PC-3 (cell line): ENCODE results near the gene NAV2. TPM values are rescaled to one million over a fixed set of nuclear protein-coding genes. Genes with fewer than 3 reads are reported as not detected.

Experiments
- ATAC-seq: fragments of 200-7000 bp; cut with Tn5 transposase; 2 replicates; pipeline ENCODE4 v1.9.1; 2020; ENCODE audit warnings: mild to moderate bottlenecking, moderate library complexity
- BruUV-seq: library from RNA; stranded (reverse); fragments of 400-500 nt; replicated peaks from 2 replicates; lab custom pipeline; 2021; lab: Mats Ljungman, UMichigan
- CTCF ChIA-PET: fragments of 300-600 bp; sonication (Branson Sonifier 250); formaldehyde crosslinking; loops from one replicate; lab custom pipeline; 2022; ENCODE audit warnings: antibody characterized with exemption; lab: Charles Lee
- POLR2A ChIA-PET: fragments of 300-600 bp; sonication (Branson Sonifier 250); formaldehyde crosslinking; loops from one replicate; lab custom pipeline; 2022; ENCODE audit warnings: antibody characterized with exemption; ENCODE audit not compliant: unreplicated experiment; lab: Charles Lee
- DNase-seq: peaks from one replicate; pipeline ENCODE4 v3.0.0-alpha.2; 2015
- H2AFZ ChIP-seq: fragments of 300-600 bp; sonication (generic); 2 replicates; pipeline ENCODE4 v1.6.0; 2016; ENCODE audit warnings: antibody characterized with exemption, low read length
- H3F3A ChIP-seq: fragments of 300-600 bp; sonication (generic); one replicate; pipeline ENCODE4 v1.6.0; 2017; ENCODE audit warnings: antibody characterized with exemption, low read length, control low read depth, mild to moderate bottlenecking; ENCODE audit not compliant: unreplicated experiment
- H3K27ac ChIP-seq: fragments of 300-600 bp; sonication (generic); 2 replicates; pipeline ENCODE4 v1.5.1; 2016; ENCODE audit warnings: mild to moderate bottlenecking, low read length
- H3K27me3 ChIP-seq: fragments of 300-600 bp; sonication (generic); 2 replicates; pipeline ENCODE4 v1.6.1; 2016; ENCODE audit warnings: low read length, mixed read lengths
- H3K36me3 ChIP-seq: fragments of 300-600 bp; sonication (generic); 2 replicates; pipeline ENCODE4 v1.6.1; 2016; ENCODE audit warnings: low read depth, mixed run types, low read length, mixed read lengths
- H3K4me1 ChIP-seq: fragments of 300-600 bp; sonication (generic); 2 replicates; pipeline ENCODE4 v1.5.1; 2016; ENCODE audit warnings: low read length; ENCODE audit not compliant: insufficient read depth
- H3K4me2 ChIP-seq: fragments of 300-600 bp; sonication (generic); 2 replicates; pipeline ENCODE4 v1.6.0; 2016; ENCODE audit warnings: low read length
- H3K4me3 ChIP-seq: fragments of 300-600 bp; sonication (generic); 2 replicates; pipeline ENCODE4 v1.5.1; 2016; ENCODE audit warnings: mild to moderate bottlenecking, low read length, mixed read lengths
- H3K79me2 ChIP-seq: fragments of 300-600 bp; sonication (generic); 2 replicates; pipeline ENCODE4 v1.6.1; 2017; ENCODE audit warnings: low read length, mixed read lengths
- H3K9ac ChIP-seq: fragments of 300-600 bp; sonication (generic); 2 replicates; pipeline ENCODE4 v1.6.0; 2016; ENCODE audit warnings: mild to moderate bottlenecking, low read length
- H3K9me2 ChIP-seq: fragments of 300-600 bp; sonication (generic); replicated peaks from 2 replicates; pipeline ENCODE4 v1.6.1; 2016; ENCODE audit warnings: mixed run types, low read length, mixed read lengths
- H3K9me3 ChIP-seq: fragments of 300-600 bp; sonication (generic); 2 replicates; pipeline ENCODE4 v1.6.1; 2016; ENCODE audit warnings: low read length, mixed read lengths
- H4K20me1 ChIP-seq: fragments of 300-600 bp; sonication (generic); 2 replicates; pipeline ENCODE4 v1.6.1; 2016; ENCODE audit warnings: low read length, mixed read lengths
- EZH2 ChIP-seq: fragments of 300-600 bp; sonication (generic); IDR thresholded peaks from one replicate; pipeline ENCODE4 v1.6.1; 2017; ENCODE audit warnings: antibody characterized with exemption, mild to moderate bottlenecking, low read length; ENCODE audit not compliant: unreplicated experiment
- EZH2phosphoT487 ChIP-seq: fragments of 300-600 bp; sonication (generic); IDR thresholded peaks from 2 replicates; pipeline ENCODE4 v1.6.1; 2018; ENCODE audit warnings: mild to moderate bottlenecking, antibody characterized with exemption, low read length, borderline replicate concordance
- intact Hi-C: fragments of 100-400 bp; cut with micrococcal nuclease; formaldehyde crosslinking; loops from 2 replicates; pipeline ENCODE4 v1.9.0; 2023
- total RNA-seq: library from RNA; depleted of rRNA; stranded (reverse); fragments of >200 nt; gene quantifications from 2 replicates; pipeline ENCODE4 v1.2.3, GENCODE V29; 2014
- TF ChIP-seq, protein P1 (sequence below): fragments of 300-600 bp; sonication (generic); conservative IDR thresholded peaks from 2 replicates; pipeline ENCODE4 v1.5.1; 2017; ENCODE audit warnings: antibody characterized with exemption, low read depth, mild to moderate bottlenecking, low read length

NAV2 gene
- total RNA-seq, 1 experiment from 2014 or later = 10.4 TPM

DNA sequence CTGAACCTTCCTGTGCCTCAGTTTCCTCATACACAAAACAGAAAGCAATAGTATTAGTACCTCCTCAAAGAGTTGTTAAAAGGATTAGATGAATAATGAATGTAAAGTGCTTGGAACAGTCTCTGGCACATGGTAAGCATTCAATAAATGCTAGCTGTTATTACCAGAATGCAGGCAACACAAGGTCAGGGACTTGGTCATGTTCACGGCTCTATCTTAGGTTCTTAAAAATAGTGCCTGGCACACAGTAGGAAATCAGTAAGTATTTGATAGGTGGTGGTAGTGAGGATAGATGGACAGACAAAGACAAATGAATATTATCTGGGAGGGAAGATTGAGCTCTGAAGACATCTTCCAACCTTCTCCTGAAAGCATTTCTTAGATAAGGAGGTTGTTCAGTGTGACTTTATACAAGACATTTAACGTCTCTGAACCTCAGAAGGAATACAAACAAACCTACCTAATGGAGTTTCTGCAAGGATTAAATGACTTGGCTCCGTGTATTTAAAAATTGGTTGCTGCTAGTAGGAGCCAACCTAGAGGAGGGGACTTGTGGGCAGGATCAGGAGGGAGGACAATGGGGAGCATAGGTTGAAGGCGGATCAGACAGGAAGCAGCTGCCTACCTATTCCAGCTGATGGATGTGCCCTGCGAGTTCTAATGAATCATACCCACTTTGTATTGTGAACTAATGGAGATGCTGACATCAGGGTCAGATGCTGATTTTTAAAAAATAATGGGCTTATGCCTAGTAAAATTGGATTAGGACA lies 353.6 kb downstream of the NAV2 start:
- Histone ChIP-seq H3K9me2 (no peaks in the 10 kb centered on the region), H4K20me1 (no peaks in the 10 kb centered on the region), H3K4me3 (no peak overlapping the region), H3K79me2 (no peaks in the 10 kb centered on the region), H3K4me2 (no peak overlapping the region), H3K9me3 (no peaks in the 10 kb centered on the region), H3K9ac (no peak overlapping the region), H3K27me3 (no peaks in the 10 kb centered on the region), H3K27ac (no peak overlapping the region), H3K4me1 (peaks cover 4% of the 10 kb centered on the region; the same call in 1 of the 2 replicates), H3K36me3 (peaks cover 5% of the 10 kb centered on the region; the same call in 1 of the 2 replicates), H3F3A (no peaks in the 10 kb centered on the region), H2AFZ (no peak overlapping the region)
- no TSS peak for BruUV-seq
- TF ChIP-seq, protein P1, sequence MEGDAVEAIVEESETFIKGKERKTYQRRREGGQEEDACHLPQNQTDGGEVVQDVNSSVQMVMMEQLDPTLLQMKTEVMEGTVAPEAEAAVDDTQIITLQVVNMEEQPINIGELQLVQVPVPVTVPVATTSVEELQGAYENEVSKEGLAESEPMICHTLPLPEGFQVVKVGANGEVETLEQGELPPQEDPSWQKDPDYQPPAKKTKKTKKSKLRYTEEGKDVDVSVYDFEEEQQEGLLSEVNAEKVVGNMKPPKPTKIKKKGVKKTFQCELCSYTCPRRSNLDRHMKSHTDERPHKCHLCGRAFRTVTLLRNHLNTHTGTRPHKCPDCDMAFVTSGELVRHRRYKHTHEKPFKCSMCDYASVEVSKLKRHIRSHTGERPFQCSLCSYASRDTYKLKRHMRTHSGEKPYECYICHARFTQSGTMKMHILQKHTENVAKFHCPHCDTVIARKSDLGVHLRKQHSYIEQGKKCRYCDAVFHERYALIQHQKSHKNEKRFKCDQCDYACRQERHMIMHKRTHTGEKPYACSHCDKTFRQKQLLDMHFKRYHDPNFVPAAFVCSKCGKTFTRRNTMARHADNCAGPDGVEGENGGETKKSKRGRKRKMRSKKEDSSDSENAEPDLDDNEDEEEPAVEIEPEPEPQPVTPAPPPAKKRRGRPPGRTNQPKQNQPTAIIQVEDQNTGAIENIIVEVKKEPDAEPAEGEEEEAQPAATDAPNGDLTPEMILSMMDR = no peak
- TF ChIP-seq EZH2phosphoT487 (no peak), EZH2 (no peak)
- DNase-seq (no peak), ATAC-seq (no peak)
- ChIA-PET CTCF (interaction anchor here (0.7 kb wide), 1 partner anchor 630 kb away, joined by 3 read pairs; no protein-coding TSS in a partner anchor), POLR2A (no interaction called here)
- intact Hi-C loops = no loop called here

- no peak for ATAC-seq
- Histone ChIP-seq H3K79me2 (no peaks in the 10 kb centered on the region), H3K9me3 (no peaks in the 10 kb centered on the region), H3K4me3 (no peak overlapping the region), H2AFZ (no peak overlapping the region), H3F3A (no peaks in the 10 kb centered on the region), H4K20me1 (no peaks in the 10 kb centered on the region), H3K36me3 (peaks cover 5% of the 10 kb centered on the region), H3K4me1 (peaks cover 4% of the 10 kb centered on the region; the same call in 1 of the 2 replicates), H3K9me2 (no peaks in the 10 kb centered on the region), H3K27me3 (no peaks in the 10 kb centered on the region), H3K27ac (no peak overlapping the region), H3K4me2 (no peak overlapping the region), H3K9ac (no peak overlapping the region)
- intact Hi-C loops = no loop called here
- TF ChIP-seq EZH2 = no peak
- POLR2A ChIA-PET = no interaction called here
- CTCF ChIA-PET = no interaction called here
- no TSS peak for BruUV-seq
- DNase-seq = no peak
Measured at GRCh38 chr11:20066783-20067156, 354.1 kb downstream of the NAV2 start.

- Histone ChIP-seq H3K9ac (no peak overlapping the region), H3F3A (no peaks in the 10 kb centered on the region), H3K4me3 (no peak overlapping the region), H3K36me3 (peaks cover 5% of the 10 kb centered on the region), H3K9me2 (no peaks in the 10 kb centered on the region), H3K4me2 (no peak overlapping the region), H3K4me1 (peaks cover 4% of the 10 kb centered on the region; the same call in 1 of the 2 replicates), H3K27me3 (no peaks in the 10 kb centered on the region), H3K79me2 (no peaks in the 10 kb centered on the region), H4K20me1 (no peaks in the 10 kb centered on the region), H2AFZ (no peak overlapping the region), H3K9me3 (no peaks in the 10 kb centered on the region), H3K27ac (no peak overlapping the region)
- POLR2A ChIA-PET = no interaction called here
- no peak for DNase-seq
- TF ChIP-seq EZH2phosphoT487 (no peak), EZH2 (no peak)
- TF ChIP-seq, protein P1 = no peak
- CTCF ChIA-PET = no interaction called here
- intact Hi-C loops = no loop called here
- no TSS peak for BruUV-seq
- no peak for ATAC-seq
Measured at GRCh38 chr11:20067665-20068064, 355.0 kb downstream of the NAV2 start.
